Left ventricle myocardium inferior (tissue), 1 donor: ENCODE data around the gene PPFIBP2. TPM values are rescaled to one million over a fixed set of nuclear protein-coding genes. Genes with fewer than 3 reads are reported as not detected.

Source experiments
- DNase-seq: peaks from one replicate; pipeline ENCODE4 v3.0.0-alpha.2; 2020
- H3K27ac ChIP-seq: fragments of 200-600 bp; replicated peaks from 2 replicates; pipeline ENCODE4 v1.8.0; 2021
- H3K27me3 ChIP-seq: fragments of 200-600 bp; 2 replicates; pipeline ENCODE4 v1.8.0; 2021; ENCODE audit warnings: low read depth
- H3K36me3 ChIP-seq: fragments of 200-600 bp; 2 replicates; pipeline ENCODE4 v1.8.0; 2021
- H3K4me1 ChIP-seq: fragments of 200-600 bp; 2 replicates; pipeline ENCODE4 v1.8.0; 2021
- H3K4me3 ChIP-seq: fragments of 200-600 bp; 2 replicates; pipeline ENCODE4 v1.8.0; 2021; ENCODE audit warnings: mild to moderate bottlenecking, moderate library complexity
- H3K9me3 ChIP-seq: fragments of 200-600 bp; replicated peaks from 2 replicates; pipeline ENCODE4 v1.8.0; 2021
- CTCF ChIP-seq: fragments of 200-600 bp; IDR thresholded peaks from 2 replicates; pipeline ENCODE4 v1.8.0; 2021; ENCODE audit warnings: antibody characterized with exemption, mild to moderate bottlenecking, borderline replicate concordance
- intact Hi-C: fragments of 100-400 bp; cut with micrococcal nuclease; formaldehyde crosslinking; loops from one replicate; pipeline ENCODE4 v1.11.0; 2022
- total RNA-seq: library from RNA; stranded (reverse); fragmentation: NEBNext Ultra II Directional; extraction: Animal tissue kit (Norgen Biotek cat#: 25700); gene quantifications from one replicate; pipeline ENCODE4 v1.2.1, GENCODE V29; 2021
- donor health status: DM: no; HTN: yes; CAD: no; lungs with severe emphysema.

The PPFIBP2 gene
- total RNA-seq, 1 donor from 2014 or later: 19.2 TPM

- Histone ChIP-seq H3K4me3 (no peak overlapping the region), H3K27ac (peak overlapping the region; percentile 44), H3K9me3 (no peaks in the 10 kb centered on the region), H3K4me1 (peaks cover 19% of the 10 kb centered on the region), H3K36me3 (peaks cover 25% of the 10 kb centered on the region), H3K27me3 (no peaks in the 10 kb centered on the region)
- no peak for DNase-seq
- no peak for TF ChIP-seq CTCF
- intact Hi-C loops: no loop called here
Observed at GRCh38 chr11:7613394-7613720, 99.6 kb downstream of the PPFIBP2 start.

GRCh38 chr11:7614656-7615055, 100.9 kb downstream of the PPFIBP2 start:
- no peak for TF ChIP-seq CTCF
- Histone ChIP-seq H3K4me3 (no peak overlapping the region), H3K27ac (no peak overlapping the region), H3K4me1 (peaks cover 19% of the 10 kb centered on the region), H3K9me3 (no peaks in the 10 kb centered on the region), H3K36me3 (peaks cover 25% of the 10 kb centered on the region), H3K27me3 (no peaks in the 10 kb centered on the region)
- intact Hi-C loops: no loop called here
- DNase-seq: no peak

- no peak overlapping the region for H3K27ac ChIP-seq
- peaks cover 17% of the 10 kb centered on the region for H3K4me1 ChIP-seq
- TF ChIP-seq CTCF: no peak
- H3K27me3 ChIP-seq: no peaks in the 10 kb centered on the region
- H3K9me3 ChIP-seq: no peaks in the 10 kb centered on the region
- no peak for DNase-seq
- peaks cover 27% of the 10 kb centered on the region for H3K36me3 ChIP-seq
- H3K4me3 ChIP-seq: no peak overlapping the region
- intact Hi-C loops: no loop called here
Observed at GRCh38 chr11:7617032-7617431, 103.2 kb downstream of the PPFIBP2 start.

- intact Hi-C loops: no loop called here
- H3K4me3 ChIP-seq: no peak overlapping the region
Observed at GRCh38 chr11:7619322-7619721, 105.5 kb downstream of the PPFIBP2 start.

GRCh38 chr11:7621090-7621489, 107.3 kb downstream of the PPFIBP2 start:
- TF ChIP-seq CTCF: no peak
- DNase-seq: no peak
- intact Hi-C loops: no loop called here
- H3K4me3 ChIP-seq: no peak overlapping the region
- no peaks in the 10 kb centered on the region for H3K27me3 ChIP-seq
- no peaks in the 10 kb centered on the region for H3K4me1 ChIP-seq
- peaks cover 37% of the 10 kb centered on the region for H3K36me3 ChIP-seq
- H3K9me3 ChIP-seq: no peaks in the 10 kb centered on the region
- H3K27ac ChIP-seq: no peak overlapping the region

More at GRCh38 chr11:7619322-7619721, 105.5 kb downstream of the PPFIBP2 start:
- DNase-seq: no peak
- no peak overlapping the region for H3K27ac ChIP-seq
- H3K9me3 ChIP-seq: no peaks in the 10 kb centered on the region
- H3K4me1 ChIP-seq: no peaks in the 10 kb centered on the region
- H3K27me3 ChIP-seq: no peaks in the 10 kb centered on the region
- no peak for TF ChIP-seq CTCF
- peaks cover 23% of the 10 kb centered on the region for H3K36me3 ChIP-seq

- no peaks in the 10 kb centered on the region for H3K9me3 ChIP-seq
- H3K4me3 ChIP-seq: no peak overlapping the region
- no peak overlapping the region for H3K27ac ChIP-seq
- H3K36me3 ChIP-seq: peaks cover 41% of the 10 kb centered on the region
- TF ChIP-seq CTCF: no peak
- DNase-seq: no peak
- intact Hi-C loops: no loop called here
- H3K4me1 ChIP-seq: no peaks in the 10 kb centered on the region
- no peaks in the 10 kb centered on the region for H3K27me3 ChIP-seq
Observed at GRCh38 chr11:7621554-7621953, 107.8 kb downstream of the PPFIBP2 start.
